HCT116 (cell line): ENCODE data around the gene KRT2. TPM values are rescaled to one million over a fixed set of nuclear protein-coding genes. Genes with fewer than 3 reads are reported as not detected.

Experiments used
- ATAC-seq: fragments of 200-7000 bp; cut with Tn5 transposase; 2 replicates; pipeline ENCODE4 v1.9.1; 2020; ENCODE audit warnings: mild to moderate bottlenecking, moderate library complexity
- BruUV-seq: library from RNA; stranded (reverse); fragments of 400-500 nt; replicated peaks from 2 replicates; lab custom pipeline; 2021; lab: Mats Ljungman, UMichigan
- CTCF ChIA-PET: fragments of 300-600 bp; sonication (Branson Sonifier 250); formaldehyde crosslinking; loops from one replicate; lab custom pipeline; 2021; ENCODE audit warnings: antibody characterized with exemption; lab: Charles Lee
- POLR2A ChIA-PET: fragments of 300-600, 350-600 bp; sonication (Branson Sonifier 250); formaldehyde crosslinking; loops from one replicate; lab custom pipeline; 2021; ENCODE audit warnings: antibody characterized with exemption; lab: Charles Lee
- RAD21 ChIA-PET, 2 experiments: fragments of 300-600 bp; sonication (Branson Sonifier 250); formaldehyde crosslinking; loops; one replicate each; lab custom pipeline; 2023; ENCODE audit warnings: low total read pairs in 2 of 2; ENCODE audit not compliant: uncharacterized antibody in 2 of 2, unreplicated experiment in 2 of 2, low non-redundant PET in 1 of 2; lab: Charles Lee
- DNase-seq: peaks from one replicate; pipeline ENCODE4 v3.0.0-alpha.2; 2010; ENCODE audit warnings: low read depth, low spot score
- H2AFZ ChIP-seq: fragments of 200-600 bp; shearing (Covaris generic), sonication (generic); 2 replicates; pipeline ENCODE4 v1.6.1; 2017; ENCODE audit warnings: low read depth, mixed run types, mixed read lengths, antibody characterized with exemption, low read length; ENCODE audit not compliant: poor library complexity, severe bottlenecking
- H3K27ac ChIP-seq: 2 replicates; pipeline ENCODE4 v1.5.1; 2012; ENCODE audit warnings: low read depth, low read length
- H3K27me3 ChIP-seq: fragments of 200-600 bp; sonication (generic); 2 replicates; pipeline ENCODE4 v1.6.1; 2016; ENCODE audit warnings: mixed run types, low read length, mixed read lengths; ENCODE audit not compliant: insufficient read depth
- H3K36me3 ChIP-seq, 2 experiments: fragments of 200-500 bp in 1 of 2; fragments of 200-600 bp in 1 of 2; sonication (Bioruptor generic) in 1 of 2; sonication (generic) in 1 of 2; 2 replicates each; pipeline versions ENCODE4 v1.5.1 to v1.6.1; 2014 to 2016; ENCODE audit warnings: low read length in 2 of 2, inconsistent platforms in 1 of 2, mixed read lengths in 1 of 2, mixed run types in 1 of 2; ENCODE audit not compliant: insufficient read depth in 2 of 2, control insufficient read depth in 1 of 2
- H3K4me1 ChIP-seq, 2 experiments: fragments of 200-600 bp in 1 of 2; sonication (generic) in 1 of 2; 2 replicates each; pipeline versions ENCODE4 v1.5.1 to v1.6.1; 2012 to 2017; ENCODE audit warnings: low read length in 2 of 2, inconsistent platforms in 1 of 2, mild to moderate bottlenecking in 1 of 2, mixed read lengths in 1 of 2, mixed run types in 1 of 2, moderate library complexity in 1 of 2; ENCODE audit not compliant: insufficient read depth in 2 of 2, control insufficient read depth in 1 of 2
- H3K4me2 ChIP-seq: fragments of 200-600 bp; sonication (generic); 2 replicates; pipeline ENCODE4 v1.6.1; 2017; ENCODE audit warnings: mixed run types, low read length, mixed read lengths
- H3K4me3 ChIP-seq, 2 experiments: fragments of 200-600 bp in 1 of 2; sonication (generic) in 1 of 2; replicated peaks in 1 of 2; 2 replicates each; pipeline ENCODE4 v1.5.1; 2011 to 2016; ENCODE audit warnings: low read length in 2 of 2, control low read depth in 1 of 2, low read depth in 1 of 2, mild to moderate bottlenecking in 1 of 2, mixed read lengths in 1 of 2, mixed run types in 1 of 2
- H3K79me2 ChIP-seq: fragments of 200-600 bp; sonication (generic); 2 replicates; pipeline ENCODE4 v1.6.1; 2017; ENCODE audit warnings: mild to moderate bottlenecking, mixed run types, low read length, moderate library complexity, mixed read lengths; ENCODE audit not compliant: insufficient read depth
- H3K9ac ChIP-seq: fragments of 200-600 bp; sonication (generic); 2 replicates; pipeline ENCODE4 v1.6.1; 2016; ENCODE audit warnings: low read length, mixed read lengths
- H3K9me2 ChIP-seq: fragments of 200-600 bp; sonication (generic), shearing (Covaris generic); 2 replicates; pipeline ENCODE4 v1.6.1; 2017; ENCODE audit warnings: mixed run types, mild to moderate bottlenecking, moderate library complexity; ENCODE audit not compliant: insufficient read depth
- H3K9me3 ChIP-seq, 2 experiments: fragments of 200-500 bp in 1 of 2; fragments of 200-600 bp in 1 of 2; sonication (Bioruptor generic) in 1 of 2; sonication (generic) in 1 of 2; 2 replicates each; pipeline ENCODE4 v1.6.1; 2014 to 2017; ENCODE audit warnings: low read length in 2 of 2, mixed read lengths in 2 of 2, inconsistent platforms in 1 of 2, low read depth in 1 of 2, mild to moderate bottlenecking in 1 of 2, mixed run types in 1 of 2, moderate library complexity in 1 of 2; ENCODE audit not compliant: control insufficient read depth in 1 of 2, insufficient read depth in 1 of 2
- H4K20me1 ChIP-seq: fragments of 200-600 bp; sonication (generic), shearing (Covaris generic); 2 replicates; pipeline ENCODE4 v1.6.1; 2017; ENCODE audit warnings: mixed run types, mild to moderate bottlenecking, moderate library complexity; ENCODE audit not compliant: insufficient read depth
- CBX3 ChIP-seq: IDR thresholded peaks from 2 replicates; pipeline ENCODE4 v1.6.1; 2012; ENCODE audit warnings: low read depth
- CEBPB ChIP-seq: IDR thresholded peaks from 2 replicates; pipeline ENCODE4 v1.6.1; 2012; ENCODE audit warnings: low read depth
- CTCF ChIP-seq, 3 experiments: fragments of 200-600 bp in 1 of 3; sonication (generic) in 1 of 3; IDR thresholded peaks in 2 of 3; conservative IDR thresholded peaks in 1 of 3; 2 replicates each; pipeline ENCODE4 v1.5.1; 2012 to 2017; ENCODE audit warnings: low read depth in 2 of 3, low read length in 2 of 3, antibody characterized with exemption in 1 of 3, borderline replicate concordance in 1 of 3, control low read depth in 1 of 3, mild to moderate bottlenecking in 1 of 3, mixed read lengths in 1 of 3, mixed run types in 1 of 3, moderate library complexity in 1 of 3; ENCODE audit not compliant: insufficient read depth in 1 of 3
- EZH2 ChIP-seq: fragments of 200-600 bp; sonication (generic); IDR thresholded peaks from 2 replicates; pipeline ENCODE4 v1.6.1; 2017; ENCODE audit warnings: antibody characterized with exemption, mixed run types
- EZH2phosphoT487 ChIP-seq: fragments of 200-600 bp; IDR thresholded peaks from 2 replicates; pipeline ENCODE4 v1.6.1; 2018; ENCODE audit warnings: antibody characterized with exemption, borderline replicate concordance
- JUND ChIP-seq: IDR thresholded peaks from 2 replicates; pipeline ENCODE4 v1.6.1; 2012
- MAX ChIP-seq: IDR thresholded peaks from 2 replicates; pipeline ENCODE4 v1.6.1; 2012
- POLR2AphosphoS5 ChIP-seq: IDR thresholded peaks from 2 replicates; pipeline ENCODE4 v1.6.1; 2011; ENCODE audit warnings: mild to moderate bottlenecking, low read depth, low read length, moderate library complexity
- RAD21 ChIP-seq: IDR thresholded peaks from 2 replicates; pipeline ENCODE4 v1.6.1; 2012; ENCODE audit warnings: low read depth, mild to moderate bottlenecking
- REST ChIP-seq: IDR thresholded peaks from 2 replicates; pipeline ENCODE4 v1.6.1; 2012; ENCODE audit warnings: low read depth
- SIN3A ChIP-seq: IDR thresholded peaks from 2 replicates; pipeline ENCODE4 v1.6.1; 2012; ENCODE audit warnings: low read depth
- SP1 ChIP-seq: IDR thresholded peaks from 2 replicates; pipeline ENCODE4 v1.6.1; 2012; ENCODE audit warnings: low read depth
- SRF ChIP-seq: IDR thresholded peaks from 2 replicates; pipeline ENCODE4 v1.6.1; 2012; ENCODE audit warnings: low read depth
- ZFX ChIP-seq: fragments of 450-650 bp; IDR thresholded peaks from 2 replicates; pipeline ENCODE4 v1.6.1; 2017
- intact Hi-C: fragments of 100-400 bp; cut with micrococcal nuclease; formaldehyde crosslinking; loops from 2 replicates; pipeline ENCODE4 v1.10.0; 2022
- total RNA-seq: library from RNA; stranded (reverse); gene quantifications from one replicate; pipeline ENCODE4 v1.2.1, GENCODE V29; 2021; ENCODE audit not compliant: unreplicated experiment

The KRT2 gene
- total RNA-seq, 1 experiment from 2014 or later, result not detected

DNA sequence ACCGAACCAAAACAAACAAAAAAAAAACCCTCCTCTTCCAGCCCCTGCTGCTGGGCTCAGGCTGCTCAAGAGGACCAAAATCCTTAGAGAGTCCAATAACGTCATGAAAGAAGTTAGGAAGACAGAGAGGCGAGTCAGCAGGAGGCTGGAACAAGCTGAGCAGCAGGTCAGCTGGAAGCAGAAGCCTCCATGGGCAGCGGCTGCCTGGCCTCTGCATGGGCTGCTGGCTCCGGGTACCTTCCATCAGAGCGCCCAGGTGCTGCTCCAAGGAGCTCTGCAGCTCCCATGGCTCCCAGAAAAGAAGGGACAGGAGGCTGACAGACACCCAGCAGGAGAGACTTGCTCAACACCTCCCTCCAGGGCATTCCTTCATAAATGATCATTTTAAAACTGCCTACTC, 3.2 kb upstream of the KRT2 start (continued):
- no peak for TF ChIP-seq REST
- TF ChIP-seq SIN3A, result no peak

GRCh38 chr12:52650520-52651081, 1.4 kb downstream of the KRT2 start:
- no peaks in the 10 kb centered on the region for H4K20me1 ChIP-seq
- H3K9me3 ChIP-seq, result no peaks in the 10 kb centered on the region
- no peak for ATAC-seq
- H3K4me2 ChIP-seq, result no peak overlapping the region
- H3K27me3 ChIP-seq, result peaks cover 5% of the 10 kb centered on the region; the same call in 1 of the 2 replicates
- ChIA-PET RAD21 (no interaction called here), CTCF (no interaction called here), POLR2A (no interaction called here)
- H3K36me3 ChIP-seq, result no peaks in the 10 kb centered on the region
- no peak overlapping the region for H3K4me3 ChIP-seq
- no peak for DNase-seq
- BruUV-seq, result no TSS peak
- H3K9me2 ChIP-seq, result no peaks in the 10 kb centered on the region
- H3K27ac ChIP-seq, result no peak overlapping the region
- intact Hi-C loops, result no loop called here
- no peaks in the 10 kb centered on the region for H3K79me2 ChIP-seq
- peaks cover 9% of the 10 kb centered on the region in 2 experiments for H3K4me1 ChIP-seq
- no peak overlapping the region for H2AFZ ChIP-seq
- H3K9ac ChIP-seq, result no peak overlapping the region
- TF ChIP-seq SP1, result no peak
- no peak for TF ChIP-seq CBX3
- TF ChIP-seq JUND, result no peak
- TF ChIP-seq POLR2AphosphoS5, result no peak
- TF ChIP-seq RAD21, result no peak
- no peak for TF ChIP-seq CTCF (IDR thresholded peaks at IDR 0.05 in 2 of 3, conservative IDR thresholded peaks at IDR 0.05 in 1 of 3; ENCODE audit: borderline replicate concordance in 1 of 3, insufficient read depth in 1 of 3, low read depth in 2 of 3, low read length in 2 of 3)
- TF ChIP-seq ZFX, result no peak
- TF ChIP-seq SRF, result no peak
- TF ChIP-seq MAX, result no peak
- no peak for TF ChIP-seq EZH2phosphoT487
- TF ChIP-seq EZH2, result no peak
- TF ChIP-seq REST, result no peak
- no peak for TF ChIP-seq CEBPB
